ENCODE data around the gene DUSP3.
A peak's percentile ranks its signal among the peaks of the same experiment; 100 is the strongest.

DUSP3 gene

GRCh38 chr17:43728081-43728480, 50.7 kb downstream of the DUSP3 start:
- no peak for DNase-seq (ENCODE audit: low spot score)

- DNase-seq (ENCODE audit: low spot score), result no peak
Observed at GRCh38 chr17:43723697-43724359, 54.9 kb downstream of the DUSP3 start.

DNA sequence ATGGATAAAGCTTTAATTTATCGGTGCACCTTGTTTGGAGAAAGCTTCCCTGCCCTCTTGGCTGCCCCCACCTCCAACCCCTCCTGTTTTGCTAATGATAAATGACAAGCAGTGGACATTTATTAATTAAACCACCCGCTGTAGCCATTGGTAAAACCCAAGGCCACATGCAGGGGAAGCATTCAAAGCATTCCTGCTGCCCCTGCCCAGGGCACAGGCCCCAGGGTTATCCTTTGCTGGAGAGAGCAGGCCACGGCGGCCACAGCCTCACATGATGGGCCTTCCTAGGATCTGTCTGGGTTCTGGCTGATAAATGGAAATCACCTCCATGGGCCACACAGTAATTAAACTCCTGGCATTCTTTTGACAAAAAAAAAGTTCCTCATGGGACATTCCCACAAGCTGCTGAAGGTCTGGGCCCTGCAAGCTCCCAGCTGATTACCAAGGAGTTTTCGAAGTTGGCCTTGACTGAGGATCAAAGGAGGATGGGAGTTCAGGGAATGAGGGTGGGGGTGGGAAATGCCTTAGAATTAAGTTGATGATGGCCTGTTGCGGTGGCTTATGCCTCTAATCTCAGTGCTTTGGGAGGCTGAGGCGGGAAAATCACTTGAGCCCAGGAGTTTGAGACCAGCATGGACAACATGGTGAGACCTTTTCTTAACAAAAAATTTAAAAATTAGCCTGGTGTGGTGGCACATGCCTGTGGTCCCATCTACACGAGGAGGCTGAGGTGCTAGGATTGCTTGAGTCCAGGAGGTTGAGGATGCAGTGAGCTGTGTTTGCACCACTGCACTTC, 55.7 kb downstream of the DUSP3 start:
- no peak for DNase-seq (ENCODE audit: low spot score)

- DNase-seq (ENCODE audit: low spot score), result no peak
Observed at GRCh38 chr17:43722269-43722619, 56.5 kb downstream of the DUSP3 start.

DNA sequence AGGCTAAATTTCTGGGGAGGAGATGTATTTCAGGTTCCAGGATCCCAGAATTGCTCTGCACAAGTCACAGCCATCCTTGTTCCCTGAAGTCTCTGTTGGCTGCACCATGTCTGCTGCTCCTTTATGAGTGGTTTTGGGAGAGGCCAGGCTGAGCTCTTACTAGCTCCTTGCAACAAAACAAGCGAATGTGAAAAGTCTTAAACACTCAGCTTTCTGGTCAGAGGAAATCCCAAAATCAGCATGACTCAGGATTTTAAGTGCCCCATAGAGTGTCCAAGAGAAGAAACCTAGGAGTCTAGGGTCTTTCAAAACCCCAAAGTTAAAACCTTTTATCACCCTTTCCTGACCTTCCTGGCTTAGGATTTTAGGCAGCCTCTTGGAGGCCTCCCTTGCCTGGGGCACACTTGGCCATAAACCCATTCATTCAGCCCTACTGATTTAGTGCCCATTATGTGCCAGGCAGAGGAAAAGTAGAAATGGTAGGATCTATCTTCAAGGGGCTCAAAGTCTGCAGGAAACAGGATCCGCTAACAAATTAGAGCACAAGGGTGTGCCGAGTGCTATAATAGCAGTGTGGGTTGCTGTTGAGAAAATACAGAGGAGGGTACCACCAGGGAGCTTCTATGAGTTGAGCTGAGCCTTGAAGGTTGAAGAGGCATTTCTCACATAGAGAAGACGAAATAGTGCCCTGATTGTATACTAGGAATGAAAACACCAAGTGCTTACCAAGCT, 57.1 kb downstream of the DUSP3 start:
- DNase-seq (ENCODE audit: low spot score), result no peak

DNA sequence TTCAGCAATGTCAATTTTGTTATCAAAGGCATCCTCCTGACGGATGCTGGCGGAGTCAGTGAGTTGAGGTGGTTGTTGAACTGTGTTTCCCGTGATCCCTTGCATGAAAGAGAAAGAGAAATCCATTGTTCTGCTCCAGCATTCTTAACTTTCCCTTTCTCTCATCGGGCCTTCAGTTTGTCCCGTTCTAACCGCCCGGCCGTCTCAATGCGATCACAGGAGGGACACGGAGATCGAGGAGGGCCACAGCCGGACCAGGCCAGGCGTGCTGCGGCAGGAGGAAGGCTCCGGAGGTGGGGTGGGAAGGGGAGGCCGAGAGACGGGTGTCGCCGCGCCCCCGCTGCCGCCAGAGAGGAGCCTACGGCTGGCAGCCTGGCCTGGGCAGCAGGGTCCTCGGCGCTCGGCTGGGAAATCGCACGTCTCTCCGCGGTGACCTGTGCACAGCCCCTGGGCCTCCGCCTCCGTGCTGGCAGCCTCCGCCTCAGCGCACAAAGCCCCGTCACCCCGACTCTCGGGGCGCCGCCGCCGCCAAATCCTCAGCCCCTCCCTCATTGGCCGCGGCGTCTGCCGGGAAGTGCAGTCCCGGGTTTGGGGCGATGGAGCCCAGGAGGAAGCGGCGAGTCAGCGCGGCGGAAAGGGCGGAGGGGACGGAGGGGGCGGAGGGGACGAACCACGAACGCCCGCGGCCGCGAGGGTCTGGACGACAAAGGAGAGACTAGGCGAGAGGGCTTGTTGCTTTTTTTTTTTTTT, 58.3 kb downstream of the DUSP3 start:
- peak; percentile 89 for DNase-seq (ENCODE audit: low spot score)

DNA sequence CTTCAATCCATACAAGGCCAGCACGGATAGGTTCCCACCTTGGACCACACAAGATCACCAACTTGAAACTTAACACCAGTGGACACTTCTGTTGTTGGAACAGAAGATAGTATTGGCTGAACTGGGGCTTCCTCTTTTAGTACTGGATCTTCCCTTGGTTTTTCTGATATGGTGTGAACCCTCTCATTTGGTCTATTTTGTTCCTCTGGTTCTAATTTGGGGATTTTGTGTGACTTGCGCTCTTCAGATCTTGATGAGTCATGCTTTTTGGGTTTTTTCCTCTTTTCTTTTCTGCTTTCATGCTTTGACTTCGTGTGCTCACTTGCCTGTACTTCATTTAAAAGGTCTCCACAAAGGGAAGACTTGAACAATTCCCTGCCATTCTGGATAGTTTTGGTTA, 59.2 kb downstream of the DUSP3 start:
- no peak for DNase-seq (ENCODE audit: low spot score)

DNA sequence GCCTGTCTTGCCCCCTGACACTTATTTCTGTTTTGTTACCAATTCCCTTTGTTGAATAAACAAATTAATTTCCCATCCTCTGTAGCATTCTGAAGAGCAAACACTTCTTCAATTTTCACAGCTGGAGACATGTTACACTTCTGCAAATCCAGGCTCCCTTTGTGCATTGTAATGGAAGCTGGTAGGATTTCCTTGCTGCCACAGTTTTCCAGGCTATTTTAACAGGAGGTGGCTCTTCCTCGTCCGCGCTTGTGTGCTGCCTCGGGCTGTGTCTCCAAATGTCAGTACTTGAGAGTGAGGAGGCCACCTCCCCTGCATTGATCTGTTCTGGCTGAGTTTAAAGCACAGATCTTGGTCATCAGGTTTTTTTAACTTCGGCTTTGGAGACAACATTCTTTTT, 60.2 kb downstream of the DUSP3 start:
- DNase-seq (ENCODE audit: low spot score), result no peak

GRCh38 chr17:43717913-43718312, 60.9 kb downstream of the DUSP3 start:
- DNase-seq (ENCODE audit: low spot score), result no peak

Measured in iPS-NIHi11 (cell line).